ENCODE measurements around the gene CACFD1. TPM values are rescaled to one million over a fixed set of nuclear protein-coding genes. Genes with fewer than 3 reads are reported as not detected.

Gene CACFD1
- total and polyA plus RNA-seq, 2 of the 4 experiments (the other 2 are of a cell fraction): 2.0 to 6.6 TPM

DNA sequence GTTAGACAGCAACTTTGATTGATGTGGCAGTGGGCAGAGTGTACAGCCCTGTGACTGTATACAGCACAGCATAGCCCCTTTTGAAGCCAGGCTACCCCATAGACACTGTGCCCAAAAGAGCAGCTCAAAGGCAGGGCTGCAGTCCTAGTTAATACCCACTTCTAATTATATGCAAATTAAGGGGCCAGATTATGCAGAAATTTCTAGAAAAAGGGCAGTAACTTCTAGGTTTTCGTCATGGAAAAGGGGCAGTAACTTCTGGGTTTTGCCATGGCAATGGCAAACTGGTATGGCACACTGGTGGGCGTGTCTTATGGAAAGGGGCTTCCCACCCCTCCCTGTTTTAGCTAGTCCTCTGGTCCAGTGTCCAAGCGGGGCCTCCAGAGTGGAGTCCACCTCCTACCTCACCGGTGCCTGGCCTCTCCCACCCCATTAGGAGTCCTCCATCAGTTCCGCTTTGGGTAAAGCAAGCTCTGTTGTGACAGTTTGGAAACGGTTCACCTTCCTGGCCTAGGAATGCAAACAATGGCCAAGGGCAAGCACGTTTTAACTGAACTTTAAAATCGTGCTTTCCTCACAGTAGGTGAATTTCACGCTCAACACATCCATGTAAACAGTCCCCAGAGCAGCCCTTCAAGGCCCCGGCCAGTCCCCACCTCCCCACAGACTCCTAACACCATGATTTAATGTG, 32.0 kb upstream of the CACFD1 start:
- Histone ChIP-seq H2AFZ (replicated peaks; ENCODE audit: low read length, poor library complexity) (no peak overlapping the region), H3K4me2 (ENCODE audit: low read depth, low read length) (no peak overlapping the region), H2BK20ac (ENCODE audit: low read depth, low read length) (no peak overlapping the region), H3K9me1 (ENCODE audit: insufficient read depth, low read length) (peaks cover 11% of the 10 kb centered on the region), H4K91ac (ENCODE audit: insufficient read depth, low read depth, low read length) (no peak overlapping the region), H2BK120ac (ENCODE audit: low read depth, low read length) (no peak overlapping the region), H3K4me3 (ENCODE audit: insufficient read depth, low read depth, low read length) (no peak overlapping the region), H2BK15ac (ENCODE audit: low read depth, low read length) (no peak overlapping the region), H3K4ac (ENCODE audit: low read depth, low read length) (no peak overlapping the region), H3K9me3 (ENCODE audit: control insufficient read depth, insufficient read depth, low read length) (no peaks in the 10 kb centered on the region), H4K5ac (ENCODE audit: low read depth, low read length) (no peak overlapping the region), H2AK9ac (replicated peaks; ENCODE audit: low read depth, low read length, poor library complexity) (no peak overlapping the region), H4K20me1 (ENCODE audit: insufficient read depth, low read length) (peaks cover 8% of the 10 kb centered on the region; the same call in 1 of the 2 replicates), H3K79me1 (ENCODE audit: low read depth in 1 of 2, low read length in 2 of 2) (no peaks in the 10 kb centered on the region), H3K9ac (ENCODE audit: low read depth, low read length) (no peak overlapping the region), H3K27me3 (ENCODE audit: control insufficient read depth, insufficient read depth, low read length) (peaks cover 15% of the 10 kb centered on the region), H2AK5ac (ENCODE audit: low read depth, low read length) (no peak overlapping the region), H3K36me3 (ENCODE audit: control insufficient read depth, insufficient read depth, low read length) (peaks cover 4% of the 10 kb centered on the region; the same call in 1 of the 2 replicates), H3K23ac (ENCODE audit: low read depth, low read length) (no peak overlapping the region), H3K56ac (ENCODE audit: extremely low read depth, insufficient read depth, low read length) (no peak overlapping the region), H3K27ac (ENCODE audit: insufficient read depth, low read length) (no peak overlapping the region), H4K8ac (ENCODE audit: low read depth in 2 of 2, low read length in 2 of 2) (no peak overlapping the region), H3K4me1 (ENCODE audit: control insufficient read depth, insufficient read depth, low read length) (peaks cover 6% of the 10 kb centered on the region; the same call in 1 of the 2 replicates), H3K18ac (ENCODE audit: low read depth, low read length) (no peak overlapping the region), H3K14ac (replicated peaks; ENCODE audit: low read depth, low read length) (no peak overlapping the region), H2BK5ac (ENCODE audit: low read depth, low read length, poor library complexity, severe bottlenecking) (no peak overlapping the region)
- BruUV-seq (replicated peaks): no TSS peak
- DNase-seq (no peak), ATAC-seq (ENCODE audit: low read depth) (no peak)
- intact Hi-C loops (cut with micrococcal nuclease) (no loop called here), dilution Hi-C loops (cut with HindIII; ENCODE audit: low sequenced_read_pairs, unreplicated experiment) (no loop called here), in situ Hi-C loops (cut with MboI; ENCODE audit: low sequenced_read_pairs) (no loop called here)
- ChIA-PET CTCF (no interaction called here), POLR2A (ENCODE audit: unreplicated experiment) (no interaction called here)
- WGBS, 2 experiments (ENCODE audit: extremely low coverage in 2 of 2, insufficient read length in 1 of 2): 63% methylated on average over 2 of the region's 10 CpGs; no CpG with 5 or more reads in 1 of the 2 experiments
- TF ChIP-seq POLR2A (IDR thresholded peaks at IDR 0.05; ENCODE audit: low read depth, low read length): no peak
- TF ChIP-seq FOS (IDR thresholded peaks at IDR 0.05; ENCODE audit: low read depth, low read length): no peak
- no peak for TF ChIP-seq MAFK (IDR thresholded peaks at IDR 0.05; ENCODE audit: low read depth, low read length)
- no peak for TF ChIP-seq RAD21 (IDR thresholded peaks at IDR 0.05; ENCODE audit: low read length)
- no peak for TF ChIP-seq BHLHE40 (IDR thresholded peaks at IDR 0.05; ENCODE audit: low read depth, low read length)
- no peak for TF ChIP-seq RFX5 (IDR thresholded peaks at IDR 0.05; ENCODE audit: low read depth, low read length)
- TF ChIP-seq MAZ (IDR thresholded peaks at IDR 0.05; ENCODE audit: borderline replicate concordance, low read depth, low read length): no peak
- TF ChIP-seq, protein P1, sequence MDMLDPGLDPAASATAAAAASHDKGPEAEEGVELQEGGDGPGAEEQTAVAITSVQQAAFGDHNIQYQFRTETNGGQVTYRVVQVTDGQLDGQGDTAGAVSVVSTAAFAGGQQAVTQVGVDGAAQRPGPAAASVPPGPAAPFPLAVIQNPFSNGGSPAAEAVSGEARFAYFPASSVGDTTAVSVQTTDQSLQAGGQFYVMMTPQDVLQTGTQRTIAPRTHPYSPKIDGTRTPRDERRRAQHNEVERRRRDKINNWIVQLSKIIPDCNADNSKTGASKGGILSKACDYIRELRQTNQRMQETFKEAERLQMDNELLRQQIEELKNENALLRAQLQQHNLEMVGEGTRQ (IDR thresholded peaks at IDR 0.05; ENCODE audit: low read depth, low read length): no peak

Measured in IMR-90 (cell line).